Heart left ventricle (tissue), 13 donors: Measurements from ENCODE around the gene CD276.

Source experiments
- POLR2A ChIP-seq, 2 donors: fragments of 450-650 bp; IDR thresholded peaks; one replicate each; pipeline ENCODE4 v1.6.1; 2017; ENCODE audit warnings: antibody characterized with exemption in 2 of 2, mild to moderate bottlenecking in 2 of 2, moderate library complexity in 2 of 2
- TF ChIP-seq, protein P1 (sequence below), 12 donors: fragments of 200-600 bp; sonication (generic) in 4 of 12; IDR thresholded peaks; one replicate each; pipeline versions ENCODE4 v1.5.0 to v1.8.0; 2018 to 2022; ENCODE audit warnings: antibody characterized with exemption in 12 of 12, mild to moderate bottlenecking in 5 of 12
- donor health status: ischemic (EF 13 %, LVEDD 7.1; RV severe dilation, severe dysfunction).
- donor health status: DM: no; HTN: yes; CAD: no.
- donor health status: DM: no; HTN: no; CAD: no.
- donor health status: ischemic (EF 25% LVEDD 6.9; RV normal size, moderate dysfunction).
- donor health status: ischemic (EF 25% LVEDD 5.7; RV mildly dilated, moderate dysfunction).
- donor health status: ischemic (EF 35%, LVEDD 5.7; RV mildly dilated, moderate dysfunction).
- donor health status: nonischemic (EF 11% LVEDD 7.7; RV severe dilation, severe dysfunction).
- donor health status: DM: yes; HTN: yes; CAD: no.
- donor health status: PGD.
- donor health status: ischemic (EF 29% LVEDD 5.4; RV normal size, mild dysfunction).
- donor health status: nonischemic (EF 23%, LVEDD 6.1; RV moderate dilation, normal function).

DNA sequence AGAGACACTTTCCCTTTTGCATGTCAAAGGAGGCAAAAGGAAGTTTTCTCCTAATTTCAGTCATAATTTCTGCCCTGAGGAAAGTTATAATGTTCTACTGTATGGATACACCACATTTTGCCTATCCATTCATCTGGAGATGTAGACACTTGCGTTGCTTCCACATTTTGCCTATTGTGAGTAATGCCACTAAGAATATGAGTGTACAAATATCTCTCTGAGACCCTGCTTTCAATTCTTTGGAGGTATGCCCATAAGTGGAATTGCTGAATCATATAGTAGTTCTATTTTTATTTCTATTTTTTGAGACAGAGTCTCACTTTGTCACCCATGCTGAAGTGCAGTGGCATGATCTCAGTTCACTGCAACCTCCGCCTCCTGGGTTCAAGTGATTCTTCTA is 3.6 kb upstream of the CD276 start:
- no peak for TF ChIP-seq POLR2A (IDR thresholded peaks at IDR 0.05)
- TF ChIP-seq, protein P1, sequence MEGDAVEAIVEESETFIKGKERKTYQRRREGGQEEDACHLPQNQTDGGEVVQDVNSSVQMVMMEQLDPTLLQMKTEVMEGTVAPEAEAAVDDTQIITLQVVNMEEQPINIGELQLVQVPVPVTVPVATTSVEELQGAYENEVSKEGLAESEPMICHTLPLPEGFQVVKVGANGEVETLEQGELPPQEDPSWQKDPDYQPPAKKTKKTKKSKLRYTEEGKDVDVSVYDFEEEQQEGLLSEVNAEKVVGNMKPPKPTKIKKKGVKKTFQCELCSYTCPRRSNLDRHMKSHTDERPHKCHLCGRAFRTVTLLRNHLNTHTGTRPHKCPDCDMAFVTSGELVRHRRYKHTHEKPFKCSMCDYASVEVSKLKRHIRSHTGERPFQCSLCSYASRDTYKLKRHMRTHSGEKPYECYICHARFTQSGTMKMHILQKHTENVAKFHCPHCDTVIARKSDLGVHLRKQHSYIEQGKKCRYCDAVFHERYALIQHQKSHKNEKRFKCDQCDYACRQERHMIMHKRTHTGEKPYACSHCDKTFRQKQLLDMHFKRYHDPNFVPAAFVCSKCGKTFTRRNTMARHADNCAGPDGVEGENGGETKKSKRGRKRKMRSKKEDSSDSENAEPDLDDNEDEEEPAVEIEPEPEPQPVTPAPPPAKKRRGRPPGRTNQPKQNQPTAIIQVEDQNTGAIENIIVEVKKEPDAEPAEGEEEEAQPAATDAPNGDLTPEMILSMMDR (IDR thresholded peaks at IDR 0.05): no peak
